ENCODE results near the gene RALGPS1. TPM values are rescaled to one million over a fixed set of nuclear protein-coding genes. Genes with fewer than 3 reads are reported as not detected.

The RALGPS1 gene
- polyA plus RNA-seq, 3 donors = 0.60 to 4.6 (median 1.3) TPM

- no peak for DNase-seq
- 96% methylated on average over 4 of the region's 11 CpGs for WGBS (ENCODE audit: insufficient coverage)
- Mint-ChIP-seq H3K9me3 (peaks cover 0 to 1% (median 0%) of the 10 kb centered on the region in 7 donors), H3K36me3 (peaks cover 47 to 70% of the 10 kb centered on the region in 2 donors), H3K4me3 (no peak overlapping the region), H3K27ac (no peak overlapping the region), H3K27me3 (ENCODE audit: low read depth in 3 of 3) (no peaks in the 10 kb centered on the region), H3K4me1 (peaks cover 26% of the 10 kb centered on the region)
- peaks cover 43 to 61% of the 10 kb centered on the region in 2 donors for H3K36me3 ChIP-seq (replicated peaks in 1 of 2; ENCODE audit: control insufficient read depth in 1 of 2, insufficient read depth in 2 of 2, low read length in 2 of 2)
- no peak overlapping the region for H3K4me2 ChIP-seq (replicated peaks; ENCODE audit: extremely low read depth, low read length, poor library complexity, severe bottlenecking)
- H2AFZ ChIP-seq (ENCODE audit: insufficient read depth, low read depth, low read length, poor library complexity, severe bottlenecking) = no peak overlapping the region
- no peak for TF ChIP-seq CTCF (IDR thresholded peaks at IDR 0.05)
- no peaks in the 10 kb centered on the region for H3K27me3 ChIP-seq (ENCODE audit: control insufficient read depth in 2 of 2, insufficient read depth in 2 of 2, low read length in 2 of 2)
- peaks cover 92% of the 10 kb centered on the region for H4K20me1 ChIP-seq (ENCODE audit: insufficient read depth, low read length)
- no peak overlapping the region for H3K9ac ChIP-seq (ENCODE audit: insufficient read depth, low read length, poor library complexity, severe bottlenecking)
- H3K27ac ChIP-seq (ENCODE audit: low read depth in 1 of 2, low read length in 2 of 2) = no peak overlapping the region
- intact Hi-C loops (cut with micrococcal nuclease) = no loop called here
- H3K9me3 ChIP-seq (replicated peaks in 1 of 2; ENCODE audit: control insufficient read depth in 1 of 2, insufficient read depth in 1 of 2, low read length in 2 of 2) = no peaks in the 10 kb centered on the region
- no peak overlapping the region for H3K4me3 ChIP-seq (replicated peaks in 1 of 3; ENCODE audit: low read depth in 2 of 3, low read length in 3 of 3)
- H3K4me1 ChIP-seq (ENCODE audit: control insufficient read depth in 1 of 2, insufficient read depth in 2 of 2, low read length in 2 of 2) = peaks cover 11 to 17% of the 10 kb centered on the region in 2 donors
- H3K79me2 ChIP-seq (ENCODE audit: insufficient read depth, low read length) = peaks cover 64% of the 10 kb centered on the region
Measured at GRCh38 chr9:126882746-126883145, 31.8 kb upstream of the RALGPS1 start.

GRCh38 chr9:126883636-126884035 lies 30.9 kb upstream of the RALGPS1 start:
- intact Hi-C loops (cut with micrococcal nuclease) = no loop called here
- Histone ChIP-seq H2AFZ (ENCODE audit: insufficient read depth, low read depth, low read length, poor library complexity, severe bottlenecking) (no peak overlapping the region), H3K79me2 (ENCODE audit: insufficient read depth, low read length) (peaks cover 56% of the 10 kb centered on the region), H3K4me3 (replicated peaks in 1 of 3; ENCODE audit: low read depth in 2 of 3, low read length in 3 of 3) (no peak overlapping the region), H3K27ac (ENCODE audit: low read depth in 1 of 2, low read length in 2 of 2) (no peak overlapping the region), H3K9me3 (replicated peaks in 1 of 2; ENCODE audit: control insufficient read depth in 1 of 2, insufficient read depth in 1 of 2, low read length in 2 of 2) (no peaks in the 10 kb centered on the region), H3K4me1 (ENCODE audit: control insufficient read depth in 1 of 2, insufficient read depth in 2 of 2, low read length in 2 of 2) (peaks cover 11 to 17% of the 10 kb centered on the region in 2 donors), H4K20me1 (ENCODE audit: insufficient read depth, low read length) (peaks cover 83% of the 10 kb centered on the region), H3K36me3 (replicated peaks in 1 of 2; ENCODE audit: control insufficient read depth in 1 of 2, insufficient read depth in 2 of 2, low read length in 2 of 2) (peaks cover 43 to 53% of the 10 kb centered on the region in 2 donors), H3K27me3 (ENCODE audit: control insufficient read depth in 2 of 2, insufficient read depth in 2 of 2, low read length in 2 of 2) (no peaks in the 10 kb centered on the region), H3K9ac (ENCODE audit: insufficient read depth, low read length, poor library complexity, severe bottlenecking) (no peak overlapping the region), H3K4me2 (replicated peaks; ENCODE audit: extremely low read depth, low read length, poor library complexity, severe bottlenecking) (no peak overlapping the region)
- H3K9me3 Mint-ChIP-seq = peaks cover 0 to 1% (median 0%) of the 10 kb centered on the region in 7 donors
- peaks cover 43 to 61% of the 10 kb centered on the region in 2 donors for H3K36me3 Mint-ChIP-seq
- H3K4me1 Mint-ChIP-seq = peaks cover 26% of the 10 kb centered on the region
- no peak for TF ChIP-seq CTCF (IDR thresholded peaks at IDR 0.05)
- WGBS (ENCODE audit: insufficient coverage) = 98% methylated on average over 6 of the region's 15 CpGs
- DNase-seq = no peak
- peak overlapping the region in 4 of 7 donors; percentile 15 to 75 (median 56) for H3K27ac Mint-ChIP-seq
- no peak overlapping the region for H3K4me3 Mint-ChIP-seq
- H3K27me3 Mint-ChIP-seq (ENCODE audit: low read depth in 3 of 3) = no peaks in the 10 kb centered on the region

All from CD14-positive monocyte (primary cell).